Measurements from ENCODE around the gene ST6GALNAC3.

Gene ST6GALNAC3

DNA sequence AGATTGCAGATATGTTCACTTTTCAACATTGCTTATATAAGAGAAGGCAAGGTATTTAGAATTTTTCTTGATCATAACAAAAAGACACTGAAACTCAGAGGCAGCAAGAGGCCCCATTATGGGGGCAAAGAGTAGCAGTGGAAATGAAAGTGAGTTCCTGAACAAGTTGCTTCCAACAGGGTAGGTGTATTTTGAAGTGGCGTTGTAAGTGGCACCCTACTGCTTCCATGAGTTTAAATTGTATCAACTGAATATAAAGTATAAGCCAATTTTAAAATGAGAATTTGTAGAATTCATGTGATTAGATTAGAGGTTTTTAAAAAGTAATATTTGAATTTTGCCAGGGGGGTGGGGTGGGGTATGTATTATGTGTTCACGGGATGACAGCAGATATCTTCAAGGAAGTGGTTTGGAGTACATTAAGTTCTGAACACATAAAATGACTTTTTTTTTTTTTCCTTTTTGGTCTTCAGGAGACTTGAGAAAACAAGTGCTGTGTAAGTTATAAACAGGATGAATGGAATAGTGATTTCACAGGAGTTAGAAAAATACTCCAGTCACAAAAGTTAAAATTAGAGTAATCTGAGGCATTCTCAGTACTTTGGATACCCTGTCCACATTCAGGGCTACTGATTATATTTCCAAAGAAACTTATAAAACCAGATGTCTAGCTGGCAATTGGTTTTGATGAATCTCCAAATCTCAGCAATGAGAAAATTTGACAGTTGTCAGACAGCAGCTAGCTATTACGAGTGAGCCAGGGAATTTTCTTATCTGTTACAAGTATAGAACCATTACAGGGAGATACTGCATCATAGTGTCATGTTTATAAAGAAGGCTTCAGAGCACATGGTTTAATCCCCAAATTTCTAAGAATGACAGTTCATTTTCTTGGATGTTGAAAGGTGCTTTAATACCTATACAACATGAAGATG, 182.0 kb downstream of the ST6GALNAC3 start:
- peak; percentile 6 for DNase-seq

- no peak for DNase-seq
Observed at GRCh38 chr1:76257823-76258222, 183.3 kb downstream of the ST6GALNAC3 start.

DNA sequence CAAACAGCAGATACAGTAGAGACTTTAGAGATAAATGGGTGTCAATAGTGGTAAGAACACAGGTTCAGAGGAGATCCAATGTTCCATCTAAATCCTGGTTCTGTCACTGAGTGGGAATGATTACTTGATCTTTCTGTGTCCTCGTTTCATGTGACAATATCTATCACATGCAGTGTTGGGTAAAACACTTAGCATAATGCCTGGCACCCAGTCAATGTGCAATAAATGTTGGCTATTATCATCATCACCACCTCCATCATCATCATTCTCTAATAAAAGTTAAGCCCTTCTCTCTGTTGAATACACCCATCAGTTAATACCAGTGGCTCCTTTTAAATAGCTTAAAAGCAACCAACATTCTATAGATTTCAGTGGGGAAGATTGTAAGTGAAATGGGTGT, 184.7 kb downstream of the ST6GALNAC3 start:
- DNase-seq = no peak

DNA sequence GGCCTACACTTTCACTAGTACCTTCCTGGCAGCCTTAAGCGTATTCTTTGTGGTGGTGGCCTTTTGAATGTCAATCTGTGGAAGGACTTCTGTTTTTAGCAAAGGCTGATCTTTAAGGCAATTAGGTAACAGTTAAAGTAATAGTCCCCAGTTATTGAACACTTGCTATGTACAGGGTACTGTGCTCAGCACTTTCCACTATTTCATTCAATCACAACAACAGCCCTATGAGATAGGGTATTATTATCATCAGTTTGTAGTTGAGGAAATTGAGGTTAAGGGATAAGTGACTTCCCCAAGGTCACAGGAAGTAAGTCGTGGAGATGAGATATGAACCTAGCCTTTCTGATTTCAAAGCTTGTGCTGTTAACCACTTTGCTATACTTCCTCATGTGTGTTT, 185.7 kb downstream of the ST6GALNAC3 start:
- DNase-seq = no peak

DNA sequence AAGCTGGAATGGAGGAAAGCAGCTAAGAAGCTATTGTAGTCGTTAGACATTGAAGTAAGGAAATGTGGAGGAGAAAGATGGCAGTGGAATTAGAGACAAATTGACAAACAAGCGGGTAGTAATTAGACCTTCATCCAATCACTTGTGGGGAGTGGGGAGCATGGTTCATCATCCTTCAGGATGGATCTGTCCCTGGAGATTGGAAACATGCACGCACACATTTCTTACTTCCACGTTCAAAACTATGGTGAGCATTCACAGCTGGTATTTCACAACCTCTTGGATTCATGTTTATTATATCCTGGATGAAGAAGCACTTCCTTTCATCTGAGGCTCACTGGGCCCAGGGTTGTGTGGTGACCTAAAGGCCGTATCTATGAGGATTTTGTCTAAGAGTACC, 188.1 kb downstream of the ST6GALNAC3 start:
- DNase-seq = no peak

DNA sequence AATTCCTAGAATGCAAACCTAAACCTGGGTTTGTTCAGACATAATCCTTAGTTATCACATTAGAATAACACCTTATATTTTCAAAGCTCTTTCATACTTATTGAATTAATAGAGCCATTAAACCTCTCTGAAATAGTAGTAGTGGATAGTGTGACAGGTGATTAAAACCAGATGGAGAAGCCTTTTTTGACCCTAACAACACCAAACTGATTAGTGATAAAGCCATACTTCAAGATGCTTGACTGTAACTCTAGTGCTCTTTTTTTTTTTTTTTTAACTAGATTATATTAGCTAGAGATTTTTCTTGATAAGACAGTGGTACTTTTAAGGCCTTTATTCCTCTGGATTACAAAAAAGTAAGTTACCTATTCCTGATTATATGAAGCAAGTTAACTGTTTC, 190.1 kb downstream of the ST6GALNAC3 start:
- no peak for DNase-seq

DNA sequence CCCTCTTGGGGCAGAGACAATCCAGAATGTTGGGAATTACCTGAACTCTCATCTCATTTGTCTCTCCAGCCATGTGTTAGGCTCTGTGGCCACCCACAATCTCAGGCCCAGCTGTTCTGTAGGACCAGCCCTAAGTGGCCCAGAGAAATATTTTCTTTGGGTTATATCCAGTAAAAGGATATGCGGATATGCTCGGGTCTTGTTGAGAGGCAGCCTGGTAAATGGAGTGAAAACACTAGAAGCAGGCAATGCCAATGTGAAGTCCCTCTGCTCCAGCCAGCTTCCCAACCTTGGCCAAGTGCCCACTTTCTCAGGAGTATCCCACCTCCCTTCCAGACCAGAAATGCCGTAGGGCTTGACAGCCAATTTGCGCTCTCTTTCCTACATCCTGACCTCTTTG, 192.2 kb downstream of the ST6GALNAC3 start:
- no peak for DNase-seq

GRCh38 chr1:76267631-76268030, 193.1 kb downstream of the ST6GALNAC3 start:
- no peak for DNase-seq

DNA sequence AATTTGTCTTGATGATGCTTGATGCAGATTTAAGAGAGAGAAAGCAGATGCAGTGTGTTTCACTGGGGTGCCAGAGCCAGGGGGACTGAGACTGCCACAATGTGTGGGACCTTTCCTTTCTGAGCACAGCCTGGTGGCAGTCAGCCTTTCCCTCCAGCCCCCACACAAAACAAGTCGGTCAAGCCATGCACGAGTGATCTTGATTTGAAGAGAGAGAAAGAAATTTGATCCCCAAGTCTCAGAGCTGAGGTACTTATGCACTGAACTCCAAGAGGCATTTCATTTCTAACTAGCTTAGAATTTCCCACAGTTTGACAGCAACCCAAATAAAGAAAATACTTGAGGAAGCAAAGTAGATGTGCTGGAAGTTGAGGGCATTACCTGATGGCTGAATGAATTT, 193.8 kb downstream of the ST6GALNAC3 start:
- DNase-seq = no peak

- DNase-seq = peak; percentile 41
Observed at GRCh38 chr1:76269155-76269554, 194.6 kb downstream of the ST6GALNAC3 start.

DNA sequence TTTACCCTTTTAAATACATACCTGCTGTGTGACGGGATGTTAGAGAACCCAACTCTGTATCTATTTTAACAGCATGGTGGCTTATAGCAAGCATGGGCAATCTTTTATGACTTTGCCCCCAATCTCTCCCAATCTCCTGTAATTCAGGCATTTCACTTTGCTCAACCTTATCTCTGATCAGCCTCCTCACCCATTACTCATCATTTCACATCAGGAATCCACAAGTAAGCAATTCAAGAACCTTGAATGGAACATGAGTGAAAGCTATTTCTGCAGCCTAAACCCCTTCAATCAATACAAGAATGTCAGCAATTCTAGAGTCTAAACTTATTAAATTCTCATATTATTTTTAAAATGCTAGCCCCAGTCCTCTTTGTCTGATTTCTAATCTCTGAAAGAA, 199.8 kb downstream of the ST6GALNAC3 start:
- DNase-seq = no peak

GRCh38 chr1:76274718-76275117, 200.2 kb downstream of the ST6GALNAC3 start:
- DNase-seq = no peak

DNA sequence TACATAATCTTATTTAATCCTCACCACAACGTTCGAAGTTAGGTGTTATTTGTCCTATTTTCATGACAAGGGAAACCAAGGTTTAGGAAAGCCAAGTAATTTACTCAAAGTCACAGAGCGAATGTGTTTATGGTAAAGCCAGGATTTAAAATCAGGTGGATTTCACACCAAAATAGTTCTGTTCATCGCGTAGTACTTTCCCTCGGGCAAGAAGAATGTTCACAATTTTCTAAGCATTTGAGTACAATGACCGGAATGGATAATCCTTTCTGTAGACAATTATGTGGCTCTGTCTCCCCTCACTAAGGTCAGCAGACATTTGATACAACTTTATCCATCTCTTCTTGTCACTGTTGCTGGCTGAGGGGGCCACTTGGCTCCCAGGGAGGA, 204.2 kb downstream of the ST6GALNAC3 start:
- no peak for DNase-seq

DNA sequence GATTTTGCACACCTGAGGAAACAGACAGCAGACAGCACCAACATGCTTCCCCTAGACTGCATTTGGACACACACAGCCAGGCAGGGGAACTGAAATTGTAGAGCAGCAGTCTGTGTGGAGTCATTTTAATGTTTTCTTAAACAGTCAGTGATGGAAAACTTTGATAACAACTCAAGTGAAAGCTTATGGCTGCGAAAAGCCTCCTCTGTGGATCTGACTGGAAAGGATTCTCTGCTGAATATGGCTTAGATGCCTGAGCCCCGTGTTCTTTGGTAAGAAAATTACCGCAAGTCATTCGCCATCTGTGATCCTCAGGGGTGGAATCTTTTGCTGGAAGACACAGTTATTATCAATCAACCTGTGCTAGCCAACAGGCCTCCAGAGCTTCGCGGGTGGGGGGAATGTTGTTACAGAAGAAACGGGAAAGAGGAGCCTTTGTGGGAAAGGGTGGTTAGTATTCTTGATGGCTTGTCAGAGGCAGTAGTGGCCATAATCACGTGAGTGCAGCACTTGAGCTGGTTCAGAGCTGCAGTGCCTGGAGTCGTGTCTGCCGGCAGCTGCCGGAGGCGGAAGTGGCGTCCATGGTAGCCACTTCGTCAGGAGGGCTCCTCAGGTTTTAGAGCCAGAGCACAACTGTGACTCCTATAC, 204.7 kb downstream of the ST6GALNAC3 start:
- DNase-seq = peak; percentile 22

DNA sequence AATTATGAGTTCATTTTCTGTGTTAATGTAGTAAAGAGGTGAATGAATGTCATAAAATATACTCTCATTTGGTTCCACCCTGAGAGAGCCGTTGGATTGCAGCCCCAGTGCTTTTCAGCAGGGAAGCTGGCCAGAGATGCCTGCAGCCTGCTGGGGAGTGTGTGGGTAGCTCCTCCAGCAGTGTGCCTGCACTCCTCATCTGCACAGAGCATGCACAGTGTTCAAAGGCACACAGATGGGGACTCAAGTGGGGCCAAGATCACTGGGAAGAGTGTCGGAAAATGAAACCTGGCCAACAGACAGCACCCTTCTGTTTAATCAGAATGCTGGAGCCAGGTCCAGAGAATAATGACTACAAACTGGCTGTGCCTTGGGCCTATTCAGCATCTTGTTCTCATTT, 206.8 kb downstream of the ST6GALNAC3 start:
- DNase-seq = peak; percentile 72

GRCh38 chr1:76284842-76285241, 210.3 kb downstream of the ST6GALNAC3 start:
- peak; percentile 57 for DNase-seq

GRCh38 chr1:76285578-76286135, 211.1 kb downstream of the ST6GALNAC3 start:
- peak; percentile 73 for DNase-seq

- peak; percentile 10 for DNase-seq
Observed at GRCh38 chr1:76287917-76288316, 213.4 kb downstream of the ST6GALNAC3 start.

- DNase-seq = peak; percentile 12
Observed at GRCh38 chr1:76288758-76289483, 214.4 kb downstream of the ST6GALNAC3 start.

DNA sequence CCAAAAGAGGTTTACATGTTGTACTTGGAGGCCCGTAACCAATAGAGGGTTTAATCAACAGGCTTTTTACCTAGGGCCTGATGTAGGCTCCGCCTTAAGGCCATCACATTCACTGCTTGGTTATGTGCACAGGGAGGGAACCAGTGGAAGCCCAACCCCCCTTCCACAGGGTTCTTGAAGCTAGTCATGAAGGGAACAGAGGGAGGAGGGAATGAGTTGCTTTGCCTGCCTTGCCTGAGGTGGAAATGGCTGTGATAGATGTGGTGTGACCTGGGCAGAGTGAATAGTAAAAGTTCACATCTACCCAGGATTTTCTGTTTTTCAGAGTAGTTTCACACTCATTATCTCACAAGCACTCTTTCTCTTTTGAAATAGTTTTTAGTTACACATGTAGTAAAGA, 215.1 kb downstream of the ST6GALNAC3 start:
- DNase-seq = peak; percentile 30

DNA sequence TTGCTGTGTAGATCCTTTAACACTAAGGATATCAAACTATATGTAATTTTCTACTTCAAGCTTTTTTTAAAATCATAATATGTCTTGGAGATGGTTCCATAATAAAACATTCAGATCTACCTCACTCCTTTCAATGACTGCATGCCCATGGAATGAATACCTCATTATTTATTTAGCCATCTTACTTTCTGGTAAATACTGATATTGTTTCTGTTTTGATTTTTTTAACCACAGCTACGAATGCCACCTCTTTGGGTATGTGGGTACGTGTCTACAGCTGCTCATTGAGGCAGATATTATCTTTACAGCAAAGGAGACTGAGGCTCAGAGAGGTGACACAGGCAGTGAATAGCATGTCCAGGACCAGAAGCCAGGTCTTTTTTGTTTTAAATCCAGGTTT, 215.7 kb downstream of the ST6GALNAC3 start:
- DNase-seq = no peak

DNA sequence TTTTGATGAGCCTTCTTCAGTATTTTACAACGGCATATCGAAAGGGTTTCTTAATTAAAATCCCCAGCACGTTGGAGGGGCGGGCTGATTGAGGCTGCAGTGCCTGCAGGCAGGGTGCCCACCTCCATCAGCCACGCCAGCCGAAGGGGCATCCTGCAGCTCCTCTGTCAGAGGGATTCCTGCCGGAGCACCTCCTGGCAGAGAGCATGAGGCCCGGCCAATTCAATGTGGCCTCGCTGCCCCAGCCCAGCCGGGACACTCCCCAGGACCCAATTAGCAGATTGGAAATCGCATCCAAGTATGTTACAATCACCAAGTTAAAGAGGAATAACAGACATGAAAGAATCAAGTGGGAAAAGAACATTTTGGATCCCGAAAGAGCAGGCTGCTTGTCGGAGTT, 216.6 kb downstream of the ST6GALNAC3 start:
- DNase-seq = no peak

GRCh38 chr1:76291737-76292136, 217.2 kb downstream of the ST6GALNAC3 start:
- DNase-seq = no peak

All from NCI-H69 (cell line).